Testis (tissue), 2 donors: ENCODE results near the gene NPIPB12.
"Not testable (repeated sequence)": the region's sequence is repeated elsewhere in the genome, so short reads cannot be mapped to it uniquely, and the experiment has no call there.

ENCODE experiments used
- CTCF ChIP-seq, 3 experiments: fragments of 450-650 bp in 2 of 3; fragments of 200-600 bp in 1 of 3; sonication (generic) in 1 of 3; IDR thresholded peaks; one replicate each; pipeline ENCODE4 v1.5.1; 2016 to 2019; ENCODE audit warnings: antibody characterized with exemption in 3 of 3, mild to moderate bottlenecking in 2 of 3, moderate library complexity in 1 of 3
- POLR2A ChIP-seq: fragments of 450-650 bp; IDR thresholded peaks from one replicate; pipeline ENCODE4 v1.6.1; 2017; ENCODE audit warnings: antibody characterized with exemption, mild to moderate bottlenecking, moderate library complexity

DNA sequence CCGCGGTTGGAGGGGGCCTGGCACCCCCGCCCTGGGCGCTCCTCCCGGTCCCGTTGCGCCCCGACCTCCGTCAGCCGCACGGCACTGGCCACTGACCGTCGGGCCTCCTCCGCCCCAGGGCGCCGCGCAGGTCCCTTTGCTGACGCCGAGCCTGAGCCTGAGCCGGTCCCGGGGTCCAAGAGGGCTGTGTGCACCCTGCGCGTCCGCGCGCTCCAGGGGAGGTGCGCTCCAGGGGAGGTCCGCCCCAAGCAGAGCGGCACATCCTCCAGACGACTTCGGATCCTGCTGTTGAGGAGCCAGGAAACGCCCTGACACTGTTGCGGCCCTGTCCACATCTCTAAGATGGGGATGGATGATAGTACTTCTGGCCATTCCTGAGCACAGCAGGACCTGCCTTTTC lies 39.3 kb downstream of the NPIPB12 start:
- not testable (repeated sequence) for TF ChIP-seq CTCF (IDR thresholded peaks at IDR 0.05); POLR2A
